Common myeloid progenitor, CD34-positive (primary cell): Measurements from ENCODE around the gene KATNA1. TPM values are rescaled to one million over a fixed set of nuclear protein-coding genes. Genes with fewer than 3 reads are reported as not detected.

Experiments
- CTCF ChIA-PET: fragments of 350-600 bp; sonication (Branson Sonifier 250); formaldehyde crosslinking; loops from one replicate; lab custom pipeline; 2021; ENCODE audit warnings: antibody characterized with exemption; lab: Charles Lee
- POLR2A ChIA-PET: fragments of 350-600 bp; sonication (Branson Sonifier 250); formaldehyde crosslinking; loops from one replicate; lab custom pipeline; 2021; ENCODE audit warnings: antibody characterized with exemption; lab: Charles Lee
- DNase-seq, 3 donors: peaks; one replicate each; pipeline versions ENCODE4 v3.0.0 to v3.0.0-alpha.2; 2013
- H3K27ac ChIP-seq, 2 experiments: 1 replicate in 1 of 2; 2 replicates in 1 of 2; pipeline ENCODE4 v1.7.0; 2013; ENCODE audit warnings: inconsistent platforms in 2 of 2, low read length in 2 of 2, mild to moderate bottlenecking in 2 of 2, low read depth in 1 of 2, moderate library complexity in 1 of 2; ENCODE audit not compliant: severe bottlenecking in 2 of 2, insufficient read depth in 1 of 2, poor library complexity in 1 of 2
- H3K27me3 ChIP-seq, 5 experiments: replicated peaks in 2 of 5; 1 replicate in 3 of 5; 2 replicates in 2 of 5; pipeline versions ENCODE4 v1.6.1 to v1.7.0; 2013; ENCODE audit warnings: low read length in 4 of 5, mild to moderate bottlenecking in 2 of 5, moderate library complexity in 2 of 5, inconsistent platforms in 1 of 5; ENCODE audit not compliant: insufficient read depth in 5 of 5, control insufficient read depth in 4 of 5
- H3K36me3 ChIP-seq, 4 experiments: 1 replicate in 2 of 4; 2 replicates in 2 of 4; pipeline versions ENCODE4 v1.6.1 to v1.7.0; 2013; ENCODE audit warnings: low read length in 3 of 4, control low read depth in 1 of 4, mild to moderate bottlenecking in 1 of 4; ENCODE audit not compliant: control insufficient read depth in 4 of 4, insufficient read depth in 4 of 4
- H3K4me1 ChIP-seq, 4 experiments: 1 replicate in 3 of 4; 2 replicates in 1 of 4; pipeline versions ENCODE4 v1.6.1 to v1.7.1; 2013; ENCODE audit warnings: low read length in 3 of 4, mild to moderate bottlenecking in 3 of 4, control low read depth in 1 of 4, inconsistent platforms in 1 of 4, moderate library complexity in 1 of 4; ENCODE audit not compliant: control insufficient read depth in 4 of 4, insufficient read depth in 4 of 4; ENCODE audit errors: control extremely low read depth in 1 of 4
- H3K4me3 ChIP-seq, 7 experiments: 1 replicate in 4 of 7; 2 replicates in 3 of 7; pipeline versions ENCODE4 v1.5.1 to v1.7.0; 2013; ENCODE audit warnings: mild to moderate bottlenecking in 7 of 7, low read length in 6 of 7, moderate library complexity in 6 of 7, inconsistent platforms in 2 of 7, low read depth in 2 of 7, control low read depth in 1 of 7; ENCODE audit not compliant: insufficient read depth in 4 of 7, control insufficient read depth in 1 of 7; ENCODE audit errors: extremely low read depth in 1 of 7
- H3K9me3 ChIP-seq, 5 experiments: 1 replicate in 4 of 5; 2 replicates in 1 of 5; pipeline versions ENCODE4 v1.6.1 to v1.7.1; 2013; ENCODE audit warnings: low read length in 4 of 5, mild to moderate bottlenecking in 2 of 5, inconsistent platforms in 1 of 5, low read depth in 1 of 5, moderate library complexity in 1 of 5; ENCODE audit not compliant: control insufficient read depth in 4 of 5, insufficient read depth in 2 of 5; ENCODE audit errors: control extremely low read depth in 1 of 5
- WGBS: methylation state at CpG from one replicate; pipeline ENCODE4 v1.1.5; 2013; ENCODE audit not compliant: insufficient coverage; 5-methylcytosine and 5-hydroxymethylcytosine counted together
- polyA plus RNA-seq: library from polyadenylated mRNA; unstranded; fragments of 120-200 nt; gene quantifications from one replicate; pipeline ENCODE4 v1.2.1, GENCODE V29; 2013

Gene KATNA1
- 18.4 TPM for polyA plus RNA-seq

DNA sequence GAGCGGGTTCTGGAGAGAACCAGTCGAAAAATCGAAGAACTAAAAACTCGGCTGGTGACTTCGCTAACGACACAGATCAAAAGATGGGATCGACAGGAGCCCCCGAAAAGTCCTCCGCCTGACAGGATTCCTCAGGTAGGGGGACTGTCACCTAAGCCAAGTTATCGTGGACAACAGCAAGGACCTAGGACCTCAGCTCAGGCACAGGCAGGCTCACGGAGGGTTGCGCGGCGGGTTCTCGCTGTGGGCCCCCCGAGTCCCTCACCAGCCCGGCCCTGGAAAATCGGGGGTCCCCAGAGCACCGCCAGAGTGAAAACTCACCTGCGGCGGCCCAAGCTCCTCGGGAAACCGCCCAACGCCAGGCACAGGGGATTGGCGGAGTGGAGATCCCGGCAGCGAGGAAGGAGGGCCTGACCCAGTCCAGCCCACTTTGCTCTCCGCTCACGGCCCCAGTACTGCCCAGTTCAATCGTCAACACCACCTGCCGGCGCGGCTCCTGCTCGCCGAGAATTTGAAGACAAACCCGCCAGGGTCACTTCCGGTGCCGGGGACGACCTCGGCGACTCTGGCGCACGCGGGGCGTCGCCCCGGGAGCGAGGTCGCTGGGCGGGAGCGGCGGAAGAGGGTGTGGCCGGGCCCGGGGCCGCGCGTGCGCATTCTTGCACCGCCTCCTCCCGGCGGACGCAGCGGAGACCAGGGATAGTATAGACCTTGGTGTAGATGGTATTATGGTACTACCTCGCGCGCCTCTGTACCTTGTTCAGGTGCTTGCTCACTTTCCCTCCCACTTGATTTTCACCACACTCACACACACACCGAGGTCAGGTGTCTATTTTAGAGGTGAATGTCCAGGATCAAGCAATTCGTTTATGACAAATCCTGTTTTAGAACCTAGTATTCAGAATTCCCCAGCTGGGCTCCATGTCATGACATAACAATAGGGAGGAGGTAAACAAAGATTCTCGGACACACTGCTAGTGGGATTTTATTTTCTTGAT lies at the start of gene KATNA1:
TSS of gene KATNA1 (minus strand) at position 567 of the 998 bp plus-strand sequence. CDS start 10,167 bp downstream, outside the sequence.
- Histone ChIP-seq H3K27me3 (no peaks in the 10 kb centered on the region), H3K36me3 (no peaks in the 10 kb centered on the region), H3K4me3 (peak within 1 kb of the TSS; percentile 58 to 92 (median 86)), H3K27ac (peak within 1 kb of the TSS in 1 of 2 experiments; percentile 77), H3K9me3 (no peaks in the 10 kb centered on the region), H3K4me1 (peaks cover 0 to 22% (median 9%) of the 10 kb centered on the region in 4 experiments)
- ChIA-PET CTCF (no interaction called here), POLR2A (interaction anchor here (0.6 kb wide), 1 partner anchor 23 kb away, joined by 3 read pairs; no protein-coding TSS in a partner anchor)
- DNase-seq = peak; percentile 77 to 79 (median 77)
- WGBS = 0% methylated on average over 33 of the region's 69 CpGs

DNA sequence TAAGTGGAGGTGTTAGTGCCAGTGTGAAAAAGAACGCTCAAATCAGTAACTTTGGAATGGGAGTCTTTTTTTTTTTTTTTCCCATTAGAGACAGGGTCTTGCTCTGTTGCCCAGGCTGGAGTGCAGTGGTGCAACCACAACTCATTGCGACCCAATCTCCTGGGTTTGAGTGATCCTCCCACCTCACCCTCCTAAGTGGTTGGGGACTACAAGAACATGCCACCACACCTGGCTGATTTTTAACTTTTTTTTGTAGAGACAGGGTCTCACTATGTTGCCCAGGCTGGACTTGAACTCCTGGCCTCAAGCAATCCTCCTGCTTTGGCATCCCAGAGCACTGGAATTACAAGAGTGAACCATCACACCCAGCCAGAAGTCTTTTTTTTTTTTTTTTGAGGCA lies 49.7 kb upstream of the KATNA1 start:
- POLR2A ChIA-PET = no interaction called here
- 100% methylated on average over 2 of the region's 2 CpGs for WGBS
- no peak overlapping the region for H3K4me3 ChIP-seq
- H3K9me3 ChIP-seq = no peaks in the 10 kb centered on the region
- no peaks in the 10 kb centered on the region for H3K27me3 ChIP-seq
- DNase-seq = no peak
- H3K36me3 ChIP-seq = peaks cover 7 to 48% (median 31%) of the 10 kb centered on the region in 4 experiments
- no peaks in the 10 kb centered on the region for H3K4me1 ChIP-seq
- H3K27ac ChIP-seq = no peak overlapping the region
- CTCF ChIA-PET = no interaction called here

DNA sequence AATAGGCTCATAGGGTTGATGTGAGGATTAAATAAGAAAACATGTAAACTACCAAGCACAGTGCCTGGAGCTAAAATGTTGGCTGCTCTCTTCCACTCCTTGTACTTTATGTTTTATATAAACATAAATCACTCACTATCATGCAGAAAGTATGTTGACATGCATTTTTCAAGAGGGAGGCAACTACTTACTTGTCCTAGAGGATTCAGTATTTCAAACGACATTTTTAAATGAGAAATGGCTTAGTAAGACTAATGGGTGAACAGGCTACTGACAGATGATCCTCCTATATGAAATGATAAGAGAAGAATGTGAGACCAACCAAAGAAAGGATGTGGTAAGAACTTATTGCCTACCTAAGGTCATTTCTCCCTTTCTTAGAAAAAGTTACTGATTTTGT lies 48.4 kb upstream of the KATNA1 start:
- no peak for DNase-seq
- H3K9me3 ChIP-seq = no peaks in the 10 kb centered on the region
- no peaks in the 10 kb centered on the region for H3K4me1 ChIP-seq
- H3K27me3 ChIP-seq = no peaks in the 10 kb centered on the region
- ChIA-PET CTCF (no interaction called here), POLR2A (no interaction called here)
- H3K36me3 ChIP-seq = peaks cover 6 to 61% (median 34%) of the 10 kb centered on the region in 4 experiments
- no peak overlapping the region for H3K27ac ChIP-seq
- H3K4me3 ChIP-seq = no peak overlapping the region
- 100% methylated on average over 1 of the region's 1 CpG for WGBS

DNA sequence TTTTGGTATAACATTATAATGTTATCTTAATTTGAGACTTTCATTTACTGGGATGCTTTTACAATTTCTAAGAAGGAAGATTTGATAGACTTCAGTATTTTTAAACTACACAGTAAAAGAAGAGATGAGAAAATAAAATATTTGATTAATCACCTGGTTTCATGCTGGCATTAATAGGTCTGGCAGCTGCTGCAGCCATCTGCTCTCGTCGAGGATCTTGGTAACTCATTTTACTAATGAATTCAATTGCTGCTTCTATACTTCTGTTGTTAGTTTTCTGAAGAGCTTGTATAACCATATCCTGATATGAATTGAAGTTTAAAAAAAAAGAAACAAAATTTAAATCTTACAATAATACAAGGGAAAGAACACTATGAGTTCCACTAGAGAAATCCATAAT lies 46.4 kb upstream of the KATNA1 start:
- Histone ChIP-seq H3K9me3 (no peaks in the 10 kb centered on the region), H3K36me3 (peaks cover 16 to 60% (median 39%) of the 10 kb centered on the region in 4 experiments), H3K27me3 (no peaks in the 10 kb centered on the region), H3K27ac (no peak overlapping the region), H3K4me1 (no peaks in the 10 kb centered on the region), H3K4me3 (no peak overlapping the region)
- ChIA-PET POLR2A (no interaction called here), CTCF (interaction anchor here (0.6 to 1.1 kb wide), 2 partner anchors 13 to 581 kb away, joined by 3 read pairs; no protein-coding TSS in a partner anchor)
- no CpG with 5 or more reads among the region's 2 CpGs for WGBS
- DNase-seq = no peak

DNA sequence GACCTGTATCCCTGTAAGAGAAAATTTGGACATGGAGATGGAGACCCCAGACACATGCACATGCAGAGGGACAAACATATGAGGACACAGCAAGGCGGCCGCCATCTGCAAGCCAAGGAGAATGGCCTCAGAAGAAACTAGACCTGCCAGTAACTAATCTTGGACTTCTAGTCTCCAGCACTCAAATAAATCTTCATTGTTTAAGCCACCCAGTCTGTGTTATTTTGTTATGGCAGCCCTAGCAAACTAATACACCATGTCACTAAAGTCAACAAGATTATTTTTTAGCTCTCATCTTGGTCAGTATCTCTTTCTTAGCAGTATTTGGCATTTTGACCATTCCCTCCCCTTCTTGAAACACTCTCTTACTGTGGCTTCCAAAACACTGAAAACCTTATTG lies 42.7 kb upstream of the KATNA1 start:
- CTCF ChIA-PET = no interaction called here

DNA sequence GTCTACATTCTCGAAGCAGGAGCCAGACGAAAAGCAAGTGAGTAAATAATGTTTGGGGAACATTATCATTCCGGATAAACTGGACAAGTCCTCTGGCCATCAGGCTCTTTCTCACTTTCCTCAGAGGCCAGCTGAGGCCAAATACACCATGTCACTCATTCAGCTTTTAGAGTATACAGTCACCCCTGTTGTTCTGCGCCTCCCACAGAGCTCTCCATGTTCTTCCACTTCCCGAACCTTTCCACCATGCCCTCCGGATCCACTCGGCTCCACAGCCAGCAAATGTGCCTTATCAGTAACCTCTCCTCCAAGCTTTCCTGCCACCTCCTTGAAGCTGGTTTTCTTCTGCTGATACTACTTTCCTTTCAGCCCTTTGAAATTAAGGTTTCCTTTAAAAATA lies 37.7 kb upstream of the KATNA1 start:
- no peaks in the 10 kb centered on the region for H3K9me3 ChIP-seq
- WGBS = 95% methylated on average over 3 of the region's 7 CpGs
- H3K4me3 ChIP-seq = no peak overlapping the region
- peaks cover 23 to 50% (median 31%) of the 10 kb centered on the region in 4 experiments for H3K36me3 ChIP-seq
- no peaks in the 10 kb centered on the region for H3K4me1 ChIP-seq
- no peak for DNase-seq
- ChIA-PET POLR2A (interaction anchor here (1.5 kb wide), 1 partner anchor 32 kb away, joined by 4 read pairs; the partner anchor contains the start of gene LATS1), CTCF (no interaction called here)
- no peak overlapping the region for H3K27ac ChIP-seq
- H3K27me3 ChIP-seq = no peaks in the 10 kb centered on the region

More for the DNA sequence above, 42.7 kb upstream of the KATNA1 start:
- H3K36me3 ChIP-seq = peaks cover 19 to 61% (median 38%) of the 10 kb centered on the region in 4 experiments
- POLR2A ChIA-PET = no interaction called here
- no CpG with 5 or more reads among the region's 2 CpGs for WGBS
- no peak for DNase-seq
- no peak overlapping the region for H3K4me3 ChIP-seq
- H3K27ac ChIP-seq = no peak overlapping the region
- H3K9me3 ChIP-seq = no peaks in the 10 kb centered on the region
- H3K27me3 ChIP-seq = no peaks in the 10 kb centered on the region
- H3K4me1 ChIP-seq = no peaks in the 10 kb centered on the region
